Ectodermal cell (in vitro differentiated cells): Measurements from ENCODE around the gene MDGA2.

ENCODE experiments used
- H3K27ac ChIP-seq: 2 replicates; pipeline ENCODE4 v1.7.0; 2013; ENCODE audit warnings: mild to moderate bottlenecking, low read depth, low read length; ENCODE audit not compliant: insufficient read depth, poor library complexity, severe bottlenecking
- H3K27me3 ChIP-seq: 2 replicates; pipeline ENCODE4 v1.7.0; 2013; ENCODE audit warnings: mild to moderate bottlenecking, low read length; ENCODE audit not compliant: insufficient read depth, control insufficient read depth, poor library complexity, severe bottlenecking
- H3K36me3 ChIP-seq: one replicate; pipeline ENCODE4 v1.7.0; 2013; ENCODE audit warnings: low read length; ENCODE audit not compliant: control insufficient read depth, insufficient read depth
- H3K4me1 ChIP-seq: one replicate; pipeline ENCODE4 v1.7.0; 2013; ENCODE audit warnings: low read length; ENCODE audit not compliant: control insufficient read depth, insufficient read depth
- H3K4me3 ChIP-seq: 2 replicates; pipeline ENCODE4 v1.7.0; 2013; ENCODE audit warnings: low read depth, low read length, control low read depth; ENCODE audit not compliant: insufficient read depth
- H3K9me3 ChIP-seq: 2 replicates; pipeline ENCODE4 v1.7.0; 2013; ENCODE audit warnings: mild to moderate bottlenecking, low read length, moderate library complexity; ENCODE audit not compliant: control insufficient read depth
- WGBS, 2 experiments: methylation state at CpG; one replicate each; pipeline ENCODE4 v1.1.7; 2013; ENCODE audit warnings: missing lambda C conversion rate in 2 of 2; 5-methylcytosine and 5-hydroxymethylcytosine counted together

The MDGA2 gene

GRCh38 chr14:47044841-47045240, 630.6 kb downstream of the MDGA2 start:
- Histone ChIP-seq H3K4me1 (no peaks in the 10 kb centered on the region), H3K27ac (no peak overlapping the region), H3K27me3 (no peaks in the 10 kb centered on the region), H3K36me3 (no peaks in the 10 kb centered on the region), H3K9me3 (no peaks in the 10 kb centered on the region), H3K4me3 (no peak overlapping the region)
- 79 to 91% methylated on average over 1 of the region's 1 CpG for WGBS, 2 experiments

GRCh38 chr14:47040550-47040949, 634.9 kb downstream of the MDGA2 start:
- no peaks in the 10 kb centered on the region for H3K27me3 ChIP-seq
- H3K27ac ChIP-seq: no peak overlapping the region
- H3K9me3 ChIP-seq: no peaks in the 10 kb centered on the region
- no peaks in the 10 kb centered on the region for H3K4me1 ChIP-seq
- H3K4me3 ChIP-seq: no peak overlapping the region
- H3K36me3 ChIP-seq: no peaks in the 10 kb centered on the region
- WGBS, 2 experiments: 51 to 52% methylated on average over 1 of the region's 1 CpG

GRCh38 chr14:47039336-47039735, 636.1 kb downstream of the MDGA2 start:
- Histone ChIP-seq H3K36me3 (no peaks in the 10 kb centered on the region), H3K4me3 (no peak overlapping the region), H3K27me3 (no peaks in the 10 kb centered on the region), H3K27ac (no peak overlapping the region), H3K4me1 (no peaks in the 10 kb centered on the region), H3K9me3 (no peaks in the 10 kb centered on the region)

GRCh38 chr14:47022721-47023120, 652.7 kb downstream of the MDGA2 start:
- Histone ChIP-seq H3K27ac (no peak overlapping the region), H3K36me3 (no peaks in the 10 kb centered on the region), H3K27me3 (no peaks in the 10 kb centered on the region), H3K4me3 (no peak overlapping the region), H3K4me1 (no peaks in the 10 kb centered on the region), H3K9me3 (no peaks in the 10 kb centered on the region)
- 91 to 100% methylated on average over 2 of the region's 2 CpGs for whole genome bisulfite sequencing, 2 experiments

GRCh38 chr14:47020500-47020899, 654.9 kb downstream of the MDGA2 start:
- Histone ChIP-seq H3K36me3 (no peaks in the 10 kb centered on the region), H3K4me3 (no peak overlapping the region), H3K9me3 (no peaks in the 10 kb centered on the region), H3K4me1 (no peaks in the 10 kb centered on the region), H3K27me3 (no peaks in the 10 kb centered on the region), H3K27ac (no peak overlapping the region)
- 92% methylated on average over 1 of the region's 2 CpGs; no CpG with 5 or more reads in 1 of the 2 experiments for WGBS, 2 experiments

GRCh38 chr14:47012533-47013280, 662.7 kb downstream of the MDGA2 start:
- H3K27ac ChIP-seq: no peak overlapping the region
- 83 to 86% methylated on average over 6 of the region's 6 CpGs for WGBS, 2 experiments
- no peaks in the 10 kb centered on the region for H3K9me3 ChIP-seq
- H3K27me3 ChIP-seq: no peaks in the 10 kb centered on the region
- H3K4me1 ChIP-seq: no peaks in the 10 kb centered on the region
- no peak overlapping the region for H3K4me3 ChIP-seq
- no peaks in the 10 kb centered on the region for H3K36me3 ChIP-seq

- Histone ChIP-seq H3K4me1 (no peaks in the 10 kb centered on the region), H3K27me3 (no peaks in the 10 kb centered on the region), H3K36me3 (no peaks in the 10 kb centered on the region), H3K9me3 (no peaks in the 10 kb centered on the region), H3K4me3 (no peak overlapping the region), H3K27ac (no peak overlapping the region)
- 55 to 57% methylated on average over 3 of the region's 3 CpGs for WGBS, 2 experiments
Observed at GRCh38 chr14:47009615-47010014, 665.8 kb downstream of the MDGA2 start.

- Histone ChIP-seq H3K27ac (no peak overlapping the region), H3K27me3 (no peaks in the 10 kb centered on the region), H3K4me1 (no peaks in the 10 kb centered on the region), H3K4me3 (no peak overlapping the region), H3K36me3 (no peaks in the 10 kb centered on the region), H3K9me3 (no peaks in the 10 kb centered on the region)
- 100% methylated on average over 2 of the region's 2 CpGs; no CpG with 5 or more reads in 1 of the 2 experiments for WGBS, 2 experiments
Observed at GRCh38 chr14:47008732-47009131, 666.7 kb downstream of the MDGA2 start.

- no peaks in the 10 kb centered on the region for H3K4me1 ChIP-seq
- H3K9me3 ChIP-seq: no peaks in the 10 kb centered on the region
- no peak overlapping the region for H3K27ac ChIP-seq
- H3K27me3 ChIP-seq: no peaks in the 10 kb centered on the region
- H3K36me3 ChIP-seq: no peaks in the 10 kb centered on the region
- H3K4me3 ChIP-seq: no peak overlapping the region
- WGBS, 2 experiments: 89 to 100% methylated on average over 1 of the region's 1 CpG
Observed at GRCh38 chr14:46999661-47000060, 675.7 kb downstream of the MDGA2 start.

- Histone ChIP-seq H3K9me3 (no peaks in the 10 kb centered on the region), H3K4me3 (no peak overlapping the region), H3K27ac (no peak overlapping the region), H3K4me1 (no peaks in the 10 kb centered on the region), H3K36me3 (no peaks in the 10 kb centered on the region), H3K27me3 (no peaks in the 10 kb centered on the region)
Observed at GRCh38 chr14:46989566-46989965, 685.8 kb downstream of the MDGA2 start.

- Histone ChIP-seq H3K27me3 (no peaks in the 10 kb centered on the region), H3K9me3 (no peaks in the 10 kb centered on the region), H3K36me3 (no peaks in the 10 kb centered on the region), H3K4me1 (no peaks in the 10 kb centered on the region), H3K27ac (no peak overlapping the region), H3K4me3 (no peak overlapping the region)
- 95 to 97% methylated on average over 4 of the region's 4 CpGs for WGBS, 2 experiments
Observed at GRCh38 chr14:46988312-46988711, 687.1 kb downstream of the MDGA2 start.
